H9 (cell line): ENCODE data around the gene PHF12. TPM values are rescaled to one million over a fixed set of nuclear protein-coding genes. Genes with fewer than 3 reads are reported as not detected.

ENCODE experiments used
- DNase-seq: peaks from one replicate; pipeline ENCODE4 v3.0.0-alpha.2; 2017
- H2AFZ ChIP-seq: one replicate; pipeline ENCODE4 v1.6.1; 2013; ENCODE audit warnings: mild to moderate bottlenecking, low read length, control low read depth, moderate library complexity
- H2AK5ac ChIP-seq: 2 replicates; pipeline ENCODE4 v1.6.1; 2013; ENCODE audit warnings: low read length, control low read depth, mixed read lengths; ENCODE audit not compliant: insufficient read length
- H2BK120ac ChIP-seq: one replicate; pipeline ENCODE4 v1.6.1; 2013; ENCODE audit warnings: low read depth, mild to moderate bottlenecking, low read length, control low read depth, inconsistent platforms; ENCODE audit not compliant: poor library complexity, severe bottlenecking
- H2BK12ac ChIP-seq: 2 replicates; pipeline ENCODE4 v1.6.1; 2013; ENCODE audit warnings: low read length, control low read depth, mixed read lengths, low read depth; ENCODE audit not compliant: insufficient read length
- H2BK15ac ChIP-seq: 2 replicates; pipeline ENCODE4 v1.6.1; 2013; ENCODE audit warnings: low read depth, low read length, control low read depth
- H2BK20ac ChIP-seq: one replicate; pipeline ENCODE4 v1.6.1; 2013; ENCODE audit warnings: low read depth, mild to moderate bottlenecking, low read length, control low read depth, inconsistent platforms; ENCODE audit not compliant: poor library complexity, severe bottlenecking
- H2BK5ac ChIP-seq: 2 replicates; pipeline ENCODE4 v1.6.1; 2013; ENCODE audit warnings: low read length, control low read depth, mixed read lengths; ENCODE audit not compliant: insufficient read length
- H3K14ac ChIP-seq: 2 replicates; pipeline ENCODE4 v1.6.1; 2013; ENCODE audit warnings: low read length, control low read depth; ENCODE audit not compliant: insufficient read depth
- H3K18ac ChIP-seq: 2 replicates; pipeline ENCODE4 v1.6.1; 2013; ENCODE audit warnings: low read depth, mild to moderate bottlenecking, mixed read lengths, low read length, control low read depth; ENCODE audit not compliant: insufficient read length
- H3K23ac ChIP-seq: 2 replicates; pipeline ENCODE4 v1.6.1; 2013; ENCODE audit warnings: low read length, control low read depth, mixed read lengths, low read depth; ENCODE audit not compliant: insufficient read length
- H3K23me2 ChIP-seq: 2 replicates; pipeline ENCODE4 v1.6.1; 2013; ENCODE audit warnings: low read depth, mild to moderate bottlenecking, mixed read lengths, low read length, control low read depth; ENCODE audit not compliant: insufficient read length, poor library complexity, severe bottlenecking
- H3K27ac ChIP-seq: 2 replicates; pipeline ENCODE4 v1.5.1; 2013; ENCODE audit warnings: low read length, control low read depth, mixed read lengths, low read depth; ENCODE audit not compliant: insufficient read length
- H3K27me3 ChIP-seq: 2 replicates; pipeline ENCODE4 v1.6.1; 2013; ENCODE audit warnings: low read length, control low read depth, inconsistent platforms; ENCODE audit not compliant: insufficient read depth
- H3K4ac ChIP-seq: 2 replicates; pipeline ENCODE4 v1.6.1; 2013; ENCODE audit warnings: low read depth, mild to moderate bottlenecking, control low read depth, inconsistent platforms, low read length, moderate library complexity
- H3K4me1 ChIP-seq: 2 replicates; pipeline ENCODE4 v1.6.1; 2013; ENCODE audit warnings: low read length, control low read depth, inconsistent platforms; ENCODE audit not compliant: insufficient read depth
- H3K4me2 ChIP-seq: 2 replicates; pipeline ENCODE4 v1.6.1; 2013; ENCODE audit warnings: low read length, control low read depth, mixed read lengths; ENCODE audit not compliant: insufficient read length, insufficient read depth
- H3K56ac ChIP-seq: 2 replicates; pipeline ENCODE4 v1.6.1; 2013; ENCODE audit warnings: low read depth, mild to moderate bottlenecking, mixed read lengths, low read length, control low read depth; ENCODE audit not compliant: insufficient read length
- H3K79me1 ChIP-seq: 2 replicates; pipeline ENCODE4 v1.6.1; 2013; ENCODE audit warnings: low read depth, mild to moderate bottlenecking, moderate library complexity, low read length, control low read depth, inconsistent platforms; ENCODE audit not compliant: insufficient read depth, poor library complexity, severe bottlenecking
- H3K79me2 ChIP-seq: 2 replicates; pipeline ENCODE4 v1.6.1; 2013; ENCODE audit warnings: low read length, control low read depth, inconsistent platforms; ENCODE audit not compliant: insufficient read depth
- H3K9ac ChIP-seq: 2 replicates; pipeline ENCODE4 v1.6.1; 2013; ENCODE audit warnings: low read length, control low read depth, mixed read lengths; ENCODE audit not compliant: insufficient read length; ENCODE audit errors: extremely low read depth
- H3K9me3 ChIP-seq: one replicate; pipeline ENCODE4 v1.6.1; 2013; ENCODE audit warnings: low read depth, low read length, inconsistent platforms; ENCODE audit not compliant: control insufficient read depth
- H3T11ph ChIP-seq: one replicate; pipeline ENCODE4 v1.6.1; 2013; ENCODE audit warnings: mild to moderate bottlenecking, low read length, control low read depth, inconsistent platforms
- H4K20me1 ChIP-seq: one replicate; pipeline ENCODE4 v1.6.1; 2013; ENCODE audit not compliant: control insufficient read depth, insufficient read length, insufficient read depth
- H4K5ac ChIP-seq: 2 replicates; pipeline ENCODE4 v1.6.1; 2013; ENCODE audit warnings: low read depth, mild to moderate bottlenecking, mixed read lengths, low read length, control low read depth; ENCODE audit not compliant: insufficient read length
- H4K8ac ChIP-seq: replicated peaks from 2 replicates; pipeline ENCODE4 v1.6.1; 2013; ENCODE audit warnings: low read length, control low read depth, mixed read lengths, low read depth; ENCODE audit not compliant: insufficient read length
- H4K91ac ChIP-seq: 2 replicates; pipeline ENCODE4 v1.6.1; 2013; ENCODE audit warnings: low read depth, mild to moderate bottlenecking, moderate library complexity, mixed read lengths, low read length, control low read depth; ENCODE audit not compliant: insufficient read length
- H3K27ac Mint-ChIP-seq, 3 experiments: 2 replicates in 2 of 3; 3 replicates in 1 of 3; pipeline ENCODE4 v1.8.0; 2020 to 2021; ENCODE audit warnings: mixed read lengths in 3 of 3, mild to moderate bottlenecking in 1 of 3, moderate library complexity in 1 of 3
- H3K27me3 Mint-ChIP-seq: 2 replicates; pipeline ENCODE4 v1.8.0; 2021; ENCODE audit warnings: low read depth, mild to moderate bottlenecking, moderate library complexity, mixed read lengths
- H3K36me3 Mint-ChIP-seq, 3 experiments: 2 replicates in 2 of 3; 3 replicates in 1 of 3; pipeline ENCODE4 v1.8.0; 2020 to 2021; ENCODE audit warnings: low read depth in 3 of 3, mixed read lengths in 3 of 3; ENCODE audit not compliant: insufficient read depth in 1 of 3
- H3K4me1 Mint-ChIP-seq, 2 experiments: 2 replicates each; pipeline ENCODE4 v1.8.0; 2020; ENCODE audit warnings: mixed read lengths in 2 of 2
- H3K4me3 Mint-ChIP-seq, 2 experiments: 2 replicates in 1 of 2; 3 replicates in 1 of 2; pipeline ENCODE4 v1.8.0; 2020 to 2021; ENCODE audit warnings: mild to moderate bottlenecking in 2 of 2, mixed read lengths in 2 of 2, moderate library complexity in 1 of 2
- H3K9me3 Mint-ChIP-seq, 2 experiments: 2 replicates in 1 of 2; 3 replicates in 1 of 2; pipeline ENCODE4 v1.8.0; 2020; ENCODE audit warnings: mild to moderate bottlenecking in 2 of 2, mixed read lengths in 2 of 2, moderate library complexity in 1 of 2
- CTCF ChIP-seq: fragments of 200-600 bp; sonication (generic); conservative IDR thresholded peaks from 3 replicates; pipeline ENCODE4 v1.8.0; 2021; ENCODE audit warnings: antibody characterized with exemption, mild to moderate bottlenecking
- WGBS: extraction: QIAGEN DNeasy Blood & Tissue Kit; methylation state at CpG from one replicate; pipeline ENCODE4 v1.1.7; 2013; ENCODE audit warnings: missing lambda C conversion rate, low lambda C conversion rate, mixed read lengths; ENCODE audit not compliant: insufficient read length; ENCODE audit errors: extremely low coverage; 5-methylcytosine and 5-hydroxymethylcytosine counted together
- total RNA-seq: library from RNA; stranded (reverse); gene quantifications from 2 replicates; pipeline ENCODE4 v1.2.1, GENCODE V29; 2021

Gene PHF12
- total RNA-seq, 1 experiment from 2014 or later = 62.1 TPM

DNA sequence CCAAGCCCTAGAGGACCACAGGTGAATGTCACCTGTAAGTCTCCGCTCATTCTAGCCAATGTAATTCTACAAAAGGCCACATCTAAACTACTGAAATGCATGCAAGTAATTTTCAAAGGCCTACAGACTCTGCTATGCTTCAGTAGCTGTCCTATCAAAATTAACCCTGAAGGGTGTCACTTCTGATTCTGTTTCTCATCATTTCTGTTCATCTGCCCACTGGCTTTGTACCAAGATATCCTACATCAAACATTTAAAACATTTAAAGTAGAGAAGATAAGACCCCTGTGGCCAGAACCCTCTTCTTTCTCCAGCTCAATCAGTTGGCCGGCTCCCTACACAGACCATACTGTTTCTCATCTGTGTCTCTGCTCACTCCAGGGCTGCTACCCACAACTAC, 21.5 kb downstream of the PHF12 start:
- no peak overlapping the region for H3K23ac ChIP-seq
- no peak overlapping the region for H2BK120ac ChIP-seq
- no peak overlapping the region for H3K18ac ChIP-seq
- no peak overlapping the region for H4K8ac ChIP-seq
- no peaks in the 10 kb centered on the region for H3K27me3 Mint-ChIP-seq
- H3K23me2 ChIP-seq = no peaks in the 10 kb centered on the region
- H3K27me3 ChIP-seq = no peaks in the 10 kb centered on the region
- no peak overlapping the region for H3T11ph ChIP-seq
- no peaks in the 10 kb centered on the region for H3K4me1 ChIP-seq
- H3K56ac ChIP-seq = no peak overlapping the region
- no peak overlapping the region for H2BK12ac ChIP-seq
- no peak overlapping the region for H3K9ac ChIP-seq
- H3K4me2 ChIP-seq = no peak overlapping the region
- H4K5ac ChIP-seq = no peak overlapping the region
- H3K4me3 Mint-ChIP-seq = no peak overlapping the region
- no peaks in the 10 kb centered on the region for H3K9me3 ChIP-seq
- no peak overlapping the region for H2AFZ ChIP-seq
- no peaks in the 10 kb centered on the region for H3K9me3 Mint-ChIP-seq
- H2BK20ac ChIP-seq = no peak overlapping the region
- no peak overlapping the region for H3K27ac ChIP-seq
- H2BK5ac ChIP-seq = no peak overlapping the region
- peak overlapping the region; percentile 15 to 79 (median 42); a peak in 5 of 7 replicates for H3K27ac Mint-ChIP-seq
- no peak for TF ChIP-seq CTCF
- no peak for DNase-seq
- H2AK5ac ChIP-seq = no peak overlapping the region
- H2BK15ac ChIP-seq = no peak overlapping the region
- H3K14ac ChIP-seq = no peak overlapping the region
- no peak overlapping the region for H3K4ac ChIP-seq
- no peaks in the 10 kb centered on the region for H4K20me1 ChIP-seq
- H4K91ac ChIP-seq = no peak overlapping the region
- H3K4me1 Mint-ChIP-seq = peaks cover 4 to 6% of the 10 kb centered on the region in 2 experiments; a peak in 3 of 4 replicates
- H3K79me1 ChIP-seq = peaks cover 28% of the 10 kb centered on the region
- WGBS = no CpG with 5 or more reads among the region's 2 CpGs
- H3K79me2 ChIP-seq = peaks cover 27% of the 10 kb centered on the region; the same call in 1 of the 2 replicates
- H3K36me3 Mint-ChIP-seq = peaks cover 14 to 38% (median 32%) of the 10 kb centered on the region in 3 experiments; a peak in 6 of 7 replicates
